OCI-LY1 (cell line): ENCODE results near the gene UBLCP1.

ENCODE experiments used
- H2AFZ ChIP-seq: fragments of 200-600 bp; sonication (generic), shearing (Covaris generic); 2 replicates; pipeline ENCODE4 v1.6.0; 2014; ENCODE audit warnings: antibody characterized with exemption, mild to moderate bottlenecking, low read length
- H3F3A ChIP-seq: fragments of 200-600 bp; sonication (generic), shearing (Covaris generic); 2 replicates; pipeline ENCODE4 v1.6.0; 2014; ENCODE audit warnings: mild to moderate bottlenecking, antibody characterized with exemption, low read length, moderate library complexity; ENCODE audit not compliant: insufficient read depth
- H3K27ac ChIP-seq: fragments of 200-600 bp; sonication (generic); 2 replicates; pipeline ENCODE4 v1.5.1; 2014; ENCODE audit warnings: low read length, mixed run types, mild to moderate bottlenecking, low read depth; ENCODE audit not compliant: poor library complexity, severe bottlenecking
- H3K27me3 ChIP-seq: fragments of 200-600 bp; sonication (generic); 2 replicates; pipeline ENCODE4 v1.6.0; 2014; ENCODE audit warnings: antibody characterized with exemption, mild to moderate bottlenecking, low read length, moderate library complexity; ENCODE audit not compliant: insufficient read depth
- H3K36me3 ChIP-seq: fragments of 200-600 bp; sonication (generic); 2 replicates; pipeline ENCODE4 v1.6.1; 2014; ENCODE audit warnings: mild to moderate bottlenecking, antibody characterized with exemption, low read length, moderate library complexity, mixed read lengths; ENCODE audit not compliant: insufficient read depth
- H3K4me1 ChIP-seq: fragments of 200-600 bp; sonication (generic); 2 replicates; pipeline ENCODE4 v1.5.1; 2014; ENCODE audit warnings: mild to moderate bottlenecking, low read length, moderate library complexity; ENCODE audit not compliant: insufficient read depth, severe bottlenecking
- H3K4me2 ChIP-seq: fragments of 200-600 bp; sonication (generic), shearing (Covaris generic); 2 replicates; pipeline ENCODE4 v1.6.1; 2014; ENCODE audit warnings: low read length
- H3K4me3 ChIP-seq: fragments of 200-600 bp; sonication (generic); 2 replicates; pipeline ENCODE4 v1.5.1; 2014; ENCODE audit warnings: low read length, low read depth, mild to moderate bottlenecking, mixed read lengths; ENCODE audit not compliant: poor library complexity, severe bottlenecking
- H3K79me2 ChIP-seq: fragments of 200-600 bp; shearing (Covaris generic); 2 replicates; pipeline ENCODE4 v1.6.1; 2016; ENCODE audit warnings: mixed run types, low read length, mixed read lengths; ENCODE audit not compliant: insufficient read depth
- H3K9ac ChIP-seq: fragments of 200-600 bp; sonication (generic), shearing (Covaris generic); 2 replicates; pipeline ENCODE4 v1.6.1; 2014; ENCODE audit warnings: mild to moderate bottlenecking, low read length, mixed read lengths
- H3K9me2 ChIP-seq: fragments of 200-600 bp; sonication (generic), shearing (Covaris generic); 2 replicates; pipeline ENCODE4 v1.6.1; 2014; ENCODE audit warnings: low read depth, mild to moderate bottlenecking, low read length, mixed read lengths
- H3K9me3 ChIP-seq: fragments of 200-600 bp; shearing (Covaris generic); 2 replicates; pipeline ENCODE4 v1.6.1; 2014; ENCODE audit warnings: low read length, mixed read lengths
- H4K20me1 ChIP-seq: fragments of 200-600 bp; sonication (generic), shearing (Covaris generic); 2 replicates; pipeline ENCODE4 v1.6.0; 2016; ENCODE audit warnings: mild to moderate bottlenecking, low read length; ENCODE audit not compliant: insufficient read depth
- EZH2 ChIP-seq: fragments of 200-600 bp; sonication (generic), shearing (Covaris generic); IDR thresholded peaks from 2 replicates; pipeline ENCODE4 v1.8.0; 2017; ENCODE audit warnings: borderline replicate concordance, mixed run types, mild to moderate bottlenecking, antibody characterized with exemption, low read length, moderate library complexity, mixed read lengths
- TF ChIP-seq, protein P1 (sequence below): fragments of 200-600 bp; sonication (generic), shearing (Covaris generic); IDR thresholded peaks from 2 replicates; pipeline ENCODE4 v1.5.1; 2017; ENCODE audit warnings: mild to moderate bottlenecking, antibody characterized with exemption, low read length, moderate library complexity, mixed read lengths

Gene UBLCP1

DNA sequence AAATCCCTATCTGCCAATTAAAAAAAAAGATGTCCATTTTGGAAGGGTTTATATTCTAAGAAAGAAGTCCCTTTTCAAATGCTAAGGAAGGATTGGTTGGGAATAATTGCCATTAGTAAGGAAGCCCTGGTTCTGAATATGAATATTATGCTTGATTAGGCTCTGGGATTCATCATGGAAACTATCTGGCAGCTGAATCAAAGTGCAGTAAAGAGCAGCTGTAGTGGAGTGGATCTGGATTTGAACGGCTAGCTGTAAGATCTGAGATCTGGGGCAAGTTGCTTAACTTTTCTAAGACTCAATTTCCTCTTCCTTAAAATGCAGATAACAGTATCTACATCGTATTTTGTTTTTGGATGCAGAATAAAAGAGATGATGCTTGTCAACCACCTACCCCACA lies 56.7 kb downstream of the UBLCP1 start:
- Histone ChIP-seq H3K27ac (no peak overlapping the region), H3F3A (no peaks in the 10 kb centered on the region), H3K9me2 (no peaks in the 10 kb centered on the region), H3K4me1 (no peaks in the 10 kb centered on the region), H3K27me3 (no peaks in the 10 kb centered on the region), H3K79me2 (no peaks in the 10 kb centered on the region), H3K4me2 (no peak overlapping the region), H3K36me3 (no peaks in the 10 kb centered on the region), H3K4me3 (no peak overlapping the region), H3K9ac (no peak overlapping the region), H3K9me3 (no peaks in the 10 kb centered on the region), H2AFZ (no peak overlapping the region), H4K20me1 (no peaks in the 10 kb centered on the region)
- no peak for TF ChIP-seq EZH2
- TF ChIP-seq, protein P1, sequence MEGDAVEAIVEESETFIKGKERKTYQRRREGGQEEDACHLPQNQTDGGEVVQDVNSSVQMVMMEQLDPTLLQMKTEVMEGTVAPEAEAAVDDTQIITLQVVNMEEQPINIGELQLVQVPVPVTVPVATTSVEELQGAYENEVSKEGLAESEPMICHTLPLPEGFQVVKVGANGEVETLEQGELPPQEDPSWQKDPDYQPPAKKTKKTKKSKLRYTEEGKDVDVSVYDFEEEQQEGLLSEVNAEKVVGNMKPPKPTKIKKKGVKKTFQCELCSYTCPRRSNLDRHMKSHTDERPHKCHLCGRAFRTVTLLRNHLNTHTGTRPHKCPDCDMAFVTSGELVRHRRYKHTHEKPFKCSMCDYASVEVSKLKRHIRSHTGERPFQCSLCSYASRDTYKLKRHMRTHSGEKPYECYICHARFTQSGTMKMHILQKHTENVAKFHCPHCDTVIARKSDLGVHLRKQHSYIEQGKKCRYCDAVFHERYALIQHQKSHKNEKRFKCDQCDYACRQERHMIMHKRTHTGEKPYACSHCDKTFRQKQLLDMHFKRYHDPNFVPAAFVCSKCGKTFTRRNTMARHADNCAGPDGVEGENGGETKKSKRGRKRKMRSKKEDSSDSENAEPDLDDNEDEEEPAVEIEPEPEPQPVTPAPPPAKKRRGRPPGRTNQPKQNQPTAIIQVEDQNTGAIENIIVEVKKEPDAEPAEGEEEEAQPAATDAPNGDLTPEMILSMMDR: no peak

DNA sequence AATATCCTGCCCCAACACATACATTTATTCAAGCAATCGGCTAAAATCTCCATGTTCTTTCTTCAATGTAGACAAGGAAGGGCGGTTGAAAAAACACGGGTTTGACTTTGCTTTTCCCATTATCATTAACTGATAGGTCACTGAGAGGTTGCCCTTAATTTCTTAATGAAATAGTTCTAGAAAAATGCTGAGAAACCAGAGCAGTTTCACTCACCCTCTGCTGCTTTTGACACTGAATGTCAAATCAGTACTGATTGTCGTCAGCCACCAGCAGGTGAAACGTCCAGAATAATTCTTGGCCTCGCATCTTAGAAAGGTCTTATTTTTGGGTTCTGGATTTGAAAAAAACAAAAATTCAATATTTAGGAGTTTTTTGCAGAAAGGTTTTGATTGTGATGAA lies 59.1 kb downstream of the UBLCP1 start:
- peaks cover 3% of the 10 kb centered on the region; the same call in 1 of the 2 replicates for H3K27me3 ChIP-seq
- no peak overlapping the region for H3K4me3 ChIP-seq
- H3K36me3 ChIP-seq: no peaks in the 10 kb centered on the region
- H3F3A ChIP-seq: no peaks in the 10 kb centered on the region
- H2AFZ ChIP-seq: no peak overlapping the region
- no peak overlapping the region for H3K27ac ChIP-seq
- no peaks in the 10 kb centered on the region for H3K4me1 ChIP-seq
- H3K9me3 ChIP-seq: no peaks in the 10 kb centered on the region
- H3K4me2 ChIP-seq: no peak overlapping the region
- H3K79me2 ChIP-seq: no peaks in the 10 kb centered on the region
- no peak overlapping the region for H3K9ac ChIP-seq
- TF ChIP-seq EZH2: no peak
- TF ChIP-seq, protein P1: no peak
- no peaks in the 10 kb centered on the region for H4K20me1 ChIP-seq
- no peaks in the 10 kb centered on the region for H3K9me2 ChIP-seq

DNA sequence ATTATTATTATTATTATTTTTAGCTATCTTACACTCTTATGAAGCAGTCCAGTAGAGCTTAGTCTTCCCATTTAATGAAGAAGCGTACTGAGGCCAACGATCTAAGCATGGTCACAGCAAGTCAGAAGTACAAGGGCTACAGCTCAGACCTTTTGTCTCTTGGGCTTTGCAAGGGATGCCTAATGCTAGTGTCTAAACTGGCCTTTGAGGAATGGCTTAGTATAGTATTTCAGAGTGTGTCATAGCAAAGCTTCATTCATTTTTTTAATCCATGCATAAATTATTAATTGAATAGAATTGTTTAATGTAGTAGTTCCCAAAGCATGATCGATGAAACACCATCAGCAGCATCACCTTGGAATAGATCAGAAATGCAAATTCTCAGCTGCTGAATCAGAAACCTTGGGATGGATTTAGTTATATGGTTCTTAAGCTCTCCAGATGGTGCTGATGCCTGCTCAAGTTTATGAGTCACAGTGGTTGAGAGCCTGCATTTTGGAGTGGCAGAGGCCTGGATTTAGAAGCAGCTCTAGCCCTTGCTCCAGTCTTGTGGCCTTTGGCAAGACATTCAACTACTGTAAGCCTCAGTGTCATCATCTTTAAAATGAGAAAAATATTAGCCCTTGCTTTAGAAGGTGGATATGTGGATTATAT lies 61.1 kb downstream of the UBLCP1 start:
- Histone ChIP-seq H3K4me3 (no peak overlapping the region), H3K27ac (no peak overlapping the region), H3K9me3 (no peaks in the 10 kb centered on the region), H3F3A (no peaks in the 10 kb centered on the region), H4K20me1 (no peaks in the 10 kb centered on the region), H3K4me2 (no peak overlapping the region), H2AFZ (no peak overlapping the region), H3K36me3 (no peaks in the 10 kb centered on the region), H3K27me3 (peaks cover 3% of the 10 kb centered on the region; the same call in 1 of the 2 replicates), H3K79me2 (no peaks in the 10 kb centered on the region), H3K4me1 (no peaks in the 10 kb centered on the region), H3K9ac (no peak overlapping the region), H3K9me2 (no peaks in the 10 kb centered on the region)
- TF ChIP-seq, protein P1: no peak
- TF ChIP-seq EZH2: no peak
